Stimulated activated CD4-positive, alpha-beta T cell treated with anti-CD3 and anti-CD28 coated beads, Interleukin-1b, Interleukin-23, amount 100 ng/mL, for 24 hours (primary cell): Measurements from ENCODE around the gene SPAG7.

ENCODE experiments used
- DNase-seq, 4 experiments: peaks; one replicate each; pipeline ENCODE4 v3.0.0-alpha.2; 2020; ENCODE audit warnings: low read depth in 4 of 4, low spot score in 1 of 4

SPAG7 gene, protein sequence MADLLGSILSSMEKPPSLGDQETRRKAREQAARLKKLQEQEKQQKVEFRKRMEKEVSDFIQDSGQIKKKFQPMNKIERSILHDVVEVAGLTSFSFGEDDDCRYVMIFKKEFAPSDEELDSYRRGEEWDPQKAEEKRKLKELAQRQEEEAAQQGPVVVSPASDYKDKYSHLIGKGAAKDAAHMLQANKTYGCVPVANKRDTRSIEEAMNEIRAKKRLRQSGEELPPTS

DNA sequence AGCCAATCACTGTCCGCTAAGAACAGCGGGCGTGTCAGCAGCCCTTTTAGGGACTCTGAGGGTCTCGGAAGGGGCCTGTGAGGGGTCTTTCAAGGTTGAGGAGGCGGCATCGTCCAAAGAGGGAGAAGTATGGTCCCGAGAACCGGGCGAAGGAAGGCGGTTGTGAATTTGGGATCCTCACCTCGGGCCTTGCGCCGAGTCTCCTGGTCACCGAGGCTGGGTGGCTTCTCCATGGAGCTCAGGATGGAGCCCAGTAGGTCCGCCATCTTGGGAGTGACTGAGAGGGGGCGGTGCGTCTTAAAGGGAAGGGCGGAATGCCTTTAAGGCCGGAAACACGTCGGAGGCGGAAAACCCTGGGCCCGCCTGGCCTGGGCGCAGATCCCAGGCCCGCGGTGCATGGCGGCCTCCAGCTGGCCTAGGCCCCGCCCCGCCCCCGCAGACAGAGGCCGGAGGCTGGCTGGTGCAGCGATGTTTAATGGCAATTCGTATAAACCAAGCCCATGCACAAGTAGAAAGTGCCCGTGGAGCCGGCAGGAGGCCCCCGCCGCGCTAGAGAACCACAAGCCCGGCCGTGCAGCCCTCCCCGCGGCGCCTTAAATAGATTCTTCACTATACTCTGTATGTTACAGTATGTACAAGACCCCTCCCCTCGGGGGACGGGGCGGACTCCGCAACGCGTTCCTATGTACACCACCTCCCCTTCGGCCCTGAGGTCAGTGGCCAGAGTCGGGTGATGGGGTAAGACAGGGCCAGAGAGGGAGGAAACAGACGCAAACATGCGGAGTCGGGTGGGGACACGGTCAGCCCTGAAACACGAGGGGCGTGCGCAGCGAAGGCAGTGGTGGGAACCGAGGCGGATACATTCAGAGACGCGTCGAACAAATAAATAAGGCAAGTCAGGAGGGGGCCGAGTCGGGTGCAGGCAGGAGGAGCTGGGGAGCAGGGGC is at the start of gene SPAG7:
Gene SPAG7 (minus strand): TSS at position 279 of the 947 bp plus-strand sequence. CDS start 13 bp downstream, at position 266.
- peak in 3 of 4 experiments; percentile 85 to 87 (median 85) for DNase-seq

DNA sequence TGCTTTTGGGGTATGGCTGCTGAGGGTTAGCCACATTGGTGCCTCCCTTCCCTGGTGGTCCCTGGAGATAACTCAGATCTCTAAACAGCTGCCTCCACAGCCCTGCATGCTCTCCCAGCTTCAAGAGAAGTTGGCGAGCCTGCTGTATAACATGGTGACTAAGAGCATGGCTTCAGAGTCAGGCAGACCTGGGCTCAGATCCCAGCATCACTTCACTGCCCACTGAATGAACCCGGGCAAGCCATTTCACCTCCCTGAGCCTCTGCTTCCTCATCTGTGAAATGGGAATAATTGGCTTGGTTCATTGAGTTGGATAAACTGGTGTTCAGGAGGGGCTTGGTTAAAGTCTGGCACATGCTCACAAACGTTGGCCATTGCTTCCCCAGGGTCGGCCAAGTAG is 46.7 kb upstream of the SPAG7 start:
- DNase-seq, result no peak

- no peak for DNase-seq
Measured at GRCh38 chr17:5011928-5012327, 44.3 kb upstream of the SPAG7 start.

- DNase-seq, result no peak
Measured at GRCh38 chr17:5003214-5003867, 35.7 kb upstream of the SPAG7 start.

GRCh38 chr17:5002121-5002788 is 34.6 kb upstream of the SPAG7 start:
- no peak for DNase-seq

DNA sequence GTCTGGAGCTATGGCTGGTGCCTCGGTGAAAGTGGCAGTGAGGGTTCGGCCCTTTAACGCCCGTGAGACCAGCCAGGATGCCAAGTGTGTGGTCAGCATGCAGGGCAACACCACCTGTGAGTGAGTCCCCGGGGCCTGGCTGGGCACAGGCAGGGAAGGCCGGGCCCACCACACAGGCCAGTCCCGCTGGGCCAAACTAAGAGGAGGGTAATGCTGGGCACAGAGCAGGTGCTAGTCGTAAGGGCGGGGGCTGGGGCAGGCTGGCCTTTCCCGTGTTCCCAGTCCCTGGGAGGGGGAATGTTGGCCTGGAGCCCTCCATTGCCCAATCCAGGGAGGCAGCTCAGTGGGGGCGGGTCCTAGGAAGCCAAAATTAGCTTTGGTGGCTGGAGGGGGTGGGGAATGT is 32.6 kb upstream of the SPAG7 start:
- no peak for DNase-seq

- DNase-seq, result no peak
Measured at GRCh38 chr17:4999430-5000093, 31.9 kb upstream of the SPAG7 start.

GRCh38 chr17:4998732-4999429 is 31.3 kb upstream of the SPAG7 start:
- DNase-seq, result no peak

- no peak for DNase-seq
Measured at GRCh38 chr17:4998027-4998731, 30.6 kb upstream of the SPAG7 start.

- DNase-seq, result peak; percentile 74 to 86 (median 85)
Measured at GRCh38 chr17:4997302-4998026, 29.8 kb upstream of the SPAG7 start, which contains the start of the genes INCA1 and KIF1C. Gene INCA1 (minus strand): TSS chr17:4997522. CDS start chr17:4994437, 3,085 bp downstream. Gene KIF1C (plus strand): TSS chr17:4997950. CDS start chr17:5000247, 2,297 bp downstream.

GRCh38 chr17:4994081-4994595 is 26.5 kb upstream of the SPAG7 start:
- no peak for DNase-seq

GRCh38 chr17:4987767-4988567 is 20.4 kb upstream of the SPAG7 start:
- no peak for DNase-seq

DNA sequence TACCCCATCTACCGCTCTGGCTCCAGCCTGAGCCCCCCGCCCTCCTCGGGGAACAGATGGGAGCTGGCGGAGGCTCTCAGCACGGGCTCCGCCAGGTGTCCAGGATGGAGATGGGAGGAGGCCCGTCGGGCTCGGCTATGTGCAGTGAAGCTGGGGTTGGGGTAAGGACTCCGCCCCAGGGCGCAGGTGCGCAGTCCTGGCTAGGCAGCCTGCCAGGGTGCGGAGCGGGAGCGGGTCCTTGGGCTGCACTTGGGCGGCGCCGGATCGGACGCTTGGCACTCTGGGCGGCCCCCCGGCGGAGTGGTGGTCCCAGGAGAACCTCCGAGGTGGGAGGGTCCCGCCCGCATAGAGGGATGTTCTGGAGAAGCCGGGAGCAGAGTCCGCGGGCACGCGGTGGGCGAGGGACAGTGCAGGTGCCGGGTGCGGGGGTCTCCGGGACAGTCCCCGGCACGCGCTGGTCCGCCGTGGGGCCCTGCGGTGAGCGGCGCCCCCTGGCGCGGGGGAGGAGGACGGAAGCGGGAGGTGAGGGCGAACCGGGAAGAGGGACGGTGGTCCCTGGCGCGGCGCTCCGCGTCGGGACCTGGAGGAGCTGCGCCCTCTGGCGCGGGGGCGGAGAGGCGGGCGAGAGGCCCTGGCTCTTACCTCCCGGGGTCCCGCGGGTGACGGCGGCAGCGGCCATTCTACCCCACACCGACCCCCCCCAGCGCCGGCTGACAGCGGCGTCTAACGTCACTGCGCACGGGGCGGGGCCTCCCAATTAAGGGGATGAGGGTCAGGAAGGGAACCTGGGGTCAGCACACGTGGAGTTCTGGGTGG is 19.5 kb upstream of the SPAG7 start, which contains the start of gene CAMTA2:
Gene CAMTA2 (minus strand): TSS at position 725 of the 816 bp plus-strand sequence. CDS start 1,453 bp downstream, outside the sequence.
- peak; percentile 80 to 88 (median 86) for DNase-seq

- DNase-seq, result no peak
Measured at GRCh38 chr17:4986403-4986802, 18.8 kb upstream of the SPAG7 start.

DNA sequence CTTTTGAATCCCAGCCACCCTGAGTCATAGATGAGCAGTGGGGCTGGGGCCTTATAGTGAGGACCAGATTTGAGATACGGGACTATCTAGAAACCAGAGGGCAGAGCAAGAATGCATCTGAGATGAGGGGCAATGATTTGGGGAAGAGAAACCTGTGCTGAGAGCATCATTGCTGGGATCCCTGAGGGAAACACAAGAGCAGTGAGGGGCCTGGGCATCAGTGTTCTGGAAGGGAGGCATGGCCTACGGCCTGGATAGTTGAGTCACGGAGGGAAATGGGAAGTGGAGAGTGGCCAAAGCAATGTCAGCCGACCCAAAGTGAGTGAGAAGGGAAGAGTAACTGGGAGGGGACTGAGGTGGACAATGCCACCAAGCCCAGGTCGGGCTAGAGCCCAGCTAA is 14.7 kb upstream of the SPAG7 start:
- no peak for DNase-seq

DNA sequence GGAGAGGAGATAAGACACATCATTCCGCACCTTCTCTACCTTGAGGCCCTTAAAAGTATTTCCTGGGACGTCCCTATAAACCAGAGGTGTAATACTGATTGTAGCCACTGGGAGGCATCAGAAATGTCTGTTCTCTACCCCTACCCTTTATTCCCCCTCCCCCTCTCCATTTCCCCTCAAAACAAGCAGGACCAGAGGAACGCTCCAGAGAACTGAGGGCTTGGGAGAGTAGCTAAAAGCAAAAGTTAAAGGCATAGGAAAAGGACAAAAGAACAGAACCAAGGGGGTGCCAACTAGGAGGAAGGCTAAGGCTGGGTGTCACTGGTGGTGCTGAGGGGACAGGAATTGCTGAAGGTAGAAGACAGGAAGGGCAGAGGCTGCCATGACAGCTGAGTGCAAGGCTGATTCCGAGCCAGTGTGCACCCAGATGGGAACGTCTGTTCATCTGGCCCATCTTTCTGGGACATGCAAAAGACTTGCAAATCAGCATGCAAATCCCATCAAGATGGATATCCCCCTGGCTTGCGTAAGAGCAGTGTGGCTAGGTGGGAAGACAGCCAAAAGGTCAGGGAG is 13.1 kb upstream of the SPAG7 start:
- DNase-seq, result peak in 1 of 4 experiments; percentile 36
